Activated CD8-positive, alpha-beta T cell treated with anti-CD3 and anti-CD28 coated beads for 36 hours (primary cell): Measurements from ENCODE around the gene SCFD1. TPM values are rescaled to one million over a fixed set of nuclear protein-coding genes. Genes with fewer than 3 reads are reported as not detected.

Source experiments
- ATAC-seq: fragments of 200-7000 bp; cut with Tn5 transposase; one replicate; pipeline ENCODE4 v1.10.0; 2021; ENCODE audit warnings: mild to moderate bottlenecking, moderate library complexity
- CTCF ChIA-PET: fragments of 350-600 bp; sonication (Branson Sonifier 250); formaldehyde crosslinking; loops from one replicate; lab custom pipeline; 2021; ENCODE audit warnings: antibody characterized with exemption; lab: Charles Lee
- POLR2A ChIA-PET: fragments of 350-600 bp; sonication (Branson Sonifier 250); formaldehyde crosslinking; loops from one replicate; lab custom pipeline; 2021; ENCODE audit warnings: antibody characterized with exemption; lab: Charles Lee
- DNase-seq: peaks from one replicate; pipeline ENCODE4 v3.0.0-alpha.2; 2020
- H3K27ac Mint-ChIP-seq: one replicate; pipeline ENCODE4 v1.8.0; 2021; ENCODE audit warnings: mild to moderate bottlenecking, mixed read lengths
- H3K27me3 Mint-ChIP-seq: one replicate; pipeline ENCODE4 v1.8.0; 2021; ENCODE audit warnings: mixed read lengths
- H3K36me3 Mint-ChIP-seq: one replicate; pipeline ENCODE4 v1.8.0; 2021; ENCODE audit warnings: low read depth, mixed read lengths
- H3K4me1 Mint-ChIP-seq: one replicate; pipeline ENCODE4 v1.8.0; 2021; ENCODE audit warnings: low read depth, mixed read lengths
- H3K4me3 Mint-ChIP-seq: one replicate; pipeline ENCODE4 v1.8.0; 2021; ENCODE audit warnings: mild to moderate bottlenecking, moderate library complexity, mixed read lengths
- H3K9me3 Mint-ChIP-seq: one replicate; pipeline ENCODE4 v1.8.0; 2021; ENCODE audit warnings: mixed read lengths
- CTCF ChIP-seq: fragments of 200-600 bp; IDR thresholded peaks from one replicate; pipeline ENCODE4 v1.8.0; 2022; ENCODE audit warnings: antibody characterized with exemption, mild to moderate bottlenecking
- intact Hi-C: fragments of 100-400 bp; cut with micrococcal nuclease; formaldehyde crosslinking; loops from one replicate; pipeline ENCODE4 v1.10.0; 2022
- total RNA-seq, 2 experiments: library from RNA; stranded (reverse); gene quantifications; one replicate each; pipeline ENCODE4 v1.2.3, GENCODE V29; 2021

The SCFD1 gene
- total RNA-seq, 2 experiments from 2014 or later = 61.6 to 67.2 TPM

DNA sequence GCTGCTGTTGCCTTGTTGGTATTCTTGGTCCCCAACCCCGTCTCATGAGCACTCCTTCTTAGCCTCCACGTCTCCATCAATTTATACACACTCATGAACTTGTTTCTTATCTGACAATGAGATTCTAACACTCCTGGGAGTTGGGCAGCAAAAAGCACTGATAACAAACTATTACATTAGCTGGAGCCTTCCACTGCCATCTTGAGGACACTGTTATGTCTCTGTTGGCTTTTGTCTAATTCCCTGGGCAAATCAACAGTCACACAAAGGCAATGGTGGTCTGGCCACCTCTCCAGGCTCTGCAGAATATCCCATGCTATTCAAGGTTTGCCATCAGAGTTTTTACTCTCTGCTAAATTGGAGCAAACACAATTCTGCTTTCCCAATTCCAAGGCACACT lies 134.5 kb downstream of the SCFD1 start:
- no peak for TF ChIP-seq CTCF
- ChIA-PET POLR2A (no interaction called here), CTCF (no interaction called here)
- no peak overlapping the region for H3K4me3 Mint-ChIP-seq
- peaks cover 5% of the 10 kb centered on the region for H3K27me3 Mint-ChIP-seq
- no peak overlapping the region for H3K27ac Mint-ChIP-seq
- H3K4me1 Mint-ChIP-seq = no peaks in the 10 kb centered on the region
- no peaks in the 10 kb centered on the region for H3K36me3 Mint-ChIP-seq
- intact Hi-C loops = no loop called here
- DNase-seq (no peak), ATAC-seq (no peak)
- H3K9me3 Mint-ChIP-seq = no peaks in the 10 kb centered on the region

DNA sequence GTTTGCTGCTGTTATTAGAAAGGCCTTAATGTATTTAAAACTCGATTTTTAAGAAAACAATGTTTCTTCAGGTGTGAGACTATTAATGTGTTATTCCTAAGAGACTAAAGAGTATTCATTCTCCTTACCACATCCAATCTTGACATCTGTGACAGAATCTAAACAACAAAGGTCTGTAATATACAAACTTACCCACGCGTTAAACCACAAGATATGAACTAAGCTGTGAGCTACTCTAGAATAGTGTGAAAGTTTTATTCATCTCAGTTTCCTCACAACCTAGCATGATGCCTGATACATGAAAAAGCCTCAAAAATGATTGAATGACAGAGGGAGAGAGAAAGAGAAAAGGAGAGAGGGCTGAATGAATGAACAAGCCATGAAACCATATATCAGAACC lies 135.0 kb downstream of the SCFD1 start:
- POLR2A ChIA-PET = no interaction called here
- TF ChIP-seq CTCF = no peak
- H3K9me3 Mint-ChIP-seq = no peaks in the 10 kb centered on the region
- H3K4me3 Mint-ChIP-seq = no peak overlapping the region
- H3K27me3 Mint-ChIP-seq = peaks cover 5% of the 10 kb centered on the region
- CTCF ChIA-PET = no interaction called here
- no peaks in the 10 kb centered on the region for H3K36me3 Mint-ChIP-seq
- intact Hi-C loops = no loop called here
- DNase-seq = no peak
- no peak for ATAC-seq
- H3K27ac Mint-ChIP-seq = no peak overlapping the region
- H3K4me1 Mint-ChIP-seq = no peaks in the 10 kb centered on the region

DNA sequence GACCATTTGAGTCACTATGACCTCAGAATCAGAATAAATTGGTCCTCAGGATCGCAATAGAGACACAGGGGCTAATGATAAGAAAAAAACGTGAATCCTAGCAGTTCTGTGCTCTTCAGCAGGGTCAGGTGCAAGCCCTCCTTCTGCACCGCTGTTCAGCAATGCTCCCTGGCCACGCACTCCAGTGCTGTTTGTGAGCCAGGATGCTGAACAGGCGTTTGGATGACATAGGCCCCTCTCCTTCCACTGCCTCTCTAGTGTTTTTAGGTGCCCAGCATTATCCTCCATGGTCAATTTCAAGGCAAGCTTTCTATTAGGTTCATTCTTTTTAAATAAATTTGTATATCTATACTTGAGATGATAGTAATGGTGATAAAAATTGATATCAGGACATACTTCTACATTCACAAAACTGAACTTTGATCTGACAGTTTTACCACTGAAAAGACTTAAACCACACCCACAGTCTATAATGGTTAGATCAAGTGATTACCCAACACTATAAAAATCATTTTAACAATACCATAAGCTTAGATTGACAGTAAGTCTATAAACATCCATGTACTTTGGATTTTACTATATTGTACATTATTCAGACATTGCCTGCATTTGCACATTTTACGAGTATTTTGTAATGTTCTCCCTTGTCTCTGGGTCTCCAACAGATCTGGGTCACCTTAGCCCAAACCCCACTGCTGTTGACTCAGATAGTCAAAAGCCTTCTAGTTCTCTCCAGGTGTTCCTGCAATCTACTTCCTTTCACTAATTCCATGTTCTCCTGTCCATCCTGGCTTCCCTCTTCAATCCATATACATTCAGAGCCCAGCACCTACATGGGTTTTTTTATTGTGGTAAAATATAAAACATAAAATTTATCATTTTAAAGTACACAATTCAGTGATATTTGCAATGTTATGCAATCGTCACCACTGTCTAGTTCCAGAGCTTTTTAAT lies 137.3 kb downstream of the SCFD1 start:
- Mint-ChIP-seq H3K4me3 (no peak overlapping the region), H3K27me3 (peaks cover 7% of the 10 kb centered on the region), H3K9me3 (peaks cover 13% of the 10 kb centered on the region), H3K27ac (no peak overlapping the region), H3K4me1 (no peaks in the 10 kb centered on the region), H3K36me3 (peaks cover 4% of the 10 kb centered on the region)
- no peak for DNase-seq
- ChIA-PET CTCF (no interaction called here), POLR2A (no interaction called here)
- TF ChIP-seq CTCF = no peak
- ATAC-seq = no peak
- intact Hi-C loops = no loop called here

DNA sequence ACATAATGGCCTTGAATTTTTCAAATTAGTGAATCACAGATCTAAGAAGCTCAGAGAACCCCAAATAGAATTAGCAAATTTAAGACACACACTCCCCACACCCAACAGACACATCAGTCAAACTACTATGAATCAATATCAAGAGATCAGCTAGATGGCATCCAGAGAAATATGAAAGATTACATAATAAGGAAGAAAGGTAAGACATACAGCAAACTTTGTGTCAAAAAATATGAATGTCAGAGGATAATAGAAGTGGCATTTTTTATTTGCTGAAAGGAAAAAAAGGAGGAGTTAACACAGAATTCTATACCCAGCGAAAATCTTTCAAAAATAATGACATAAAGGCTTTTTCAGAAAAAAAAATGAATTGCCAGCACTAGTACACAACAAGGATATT lies 141.8 kb downstream of the SCFD1 start:
- no peak for ATAC-seq
- ChIA-PET CTCF (no interaction called here), POLR2A (no interaction called here)
- intact Hi-C loops = no loop called here
- Mint-ChIP-seq H3K9me3 (peaks cover 15% of the 10 kb centered on the region), H3K27me3 (peaks cover 5% of the 10 kb centered on the region), H3K36me3 (peaks cover 4% of the 10 kb centered on the region), H3K4me3 (no peak overlapping the region), H3K4me1 (no peaks in the 10 kb centered on the region), H3K27ac (no peak overlapping the region)
- DNase-seq = no peak
- no peak for TF ChIP-seq CTCF

- Mint-ChIP-seq H3K27ac (no peak overlapping the region), H3K4me3 (no peak overlapping the region), H3K9me3 (peaks cover 15% of the 10 kb centered on the region), H3K27me3 (peaks cover 20% of the 10 kb centered on the region), H3K4me1 (no peaks in the 10 kb centered on the region), H3K36me3 (peaks cover 4% of the 10 kb centered on the region)
- POLR2A ChIA-PET = no interaction called here
- CTCF ChIA-PET = no interaction called here
- no peak for TF ChIP-seq CTCF
- DNase-seq (no peak), ATAC-seq (no peak)
- intact Hi-C loops = no loop called here
Measured at GRCh38 chr14:30767624-30768023, 145.5 kb downstream of the SCFD1 start.
